HCT116 (cell line): ENCODE measurements around the gene STAT2. TPM values are rescaled to one million over a fixed set of nuclear protein-coding genes. Genes with fewer than 3 reads are reported as not detected.

Experiments
- ELF1 ChIP-seq: IDR thresholded peaks from 2 replicates; pipeline ENCODE4 v1.6.1; 2012; ENCODE audit warnings: low read depth, borderline replicate concordance
- EZH2 ChIP-seq: fragments of 200-600 bp; sonication (generic); IDR thresholded peaks from 2 replicates; pipeline ENCODE4 v1.6.1; 2017; ENCODE audit warnings: antibody characterized with exemption, mixed run types
- EZH2phosphoT487 ChIP-seq: fragments of 200-600 bp; IDR thresholded peaks from 2 replicates; pipeline ENCODE4 v1.6.1; 2018; ENCODE audit warnings: antibody characterized with exemption, borderline replicate concordance
- FOSL1 ChIP-seq: IDR thresholded peaks from 2 replicates; pipeline ENCODE4 v1.6.1; 2012; ENCODE audit warnings: low read depth
- POLR2A ChIP-seq: IDR thresholded peaks from 2 replicates; pipeline ENCODE4 v1.7.0; 2011; ENCODE audit warnings: borderline replicate concordance; ENCODE audit not compliant: insufficient read depth, insufficient read length; ENCODE audit errors: extremely low read depth
- POLR2AphosphoS5 ChIP-seq: IDR thresholded peaks from 2 replicates; pipeline ENCODE4 v1.6.1; 2011; ENCODE audit warnings: mild to moderate bottlenecking, low read depth, low read length, moderate library complexity
- REST ChIP-seq: IDR thresholded peaks from 2 replicates; pipeline ENCODE4 v1.6.1; 2012; ENCODE audit warnings: low read depth
- SP1 ChIP-seq: IDR thresholded peaks from 2 replicates; pipeline ENCODE4 v1.6.1; 2012; ENCODE audit warnings: low read depth
- ZFX ChIP-seq: fragments of 450-650 bp; IDR thresholded peaks from 2 replicates; pipeline ENCODE4 v1.6.1; 2017
- ZNF274 ChIP-seq: fragments of 200-500 bp; sonication (Bioruptor generic); IDR thresholded peaks from 2 replicates; pipeline ENCODE4 v1.6.1; 2014; ENCODE audit warnings: mild to moderate bottlenecking, low read depth, low read length, inconsistent platforms
- total RNA-seq: library from RNA; stranded (reverse); gene quantifications from one replicate; pipeline ENCODE4 v1.2.1, GENCODE V29; 2021; ENCODE audit not compliant: unreplicated experiment
- TF ChIP-seq, protein P1 (sequence below): IDR thresholded peaks from 2 replicates; pipeline ENCODE4 v1.6.1; 2012
- TF ChIP-seq, protein P2 (sequence below), 3 experiments: fragments of 200-600 bp in 1 of 3; sonication (generic) in 1 of 3; IDR thresholded peaks in 2 of 3; conservative IDR thresholded peaks in 1 of 3; 2 replicates each; pipeline ENCODE4 v1.5.1; 2012 to 2017; ENCODE audit warnings: low read depth in 2 of 3, low read length in 2 of 3, antibody characterized with exemption in 1 of 3, borderline replicate concordance in 1 of 3, control low read depth in 1 of 3, mild to moderate bottlenecking in 1 of 3, mixed read lengths in 1 of 3, mixed run types in 1 of 3, moderate library complexity in 1 of 3; ENCODE audit not compliant: insufficient read depth in 1 of 3

STAT2 gene
- total RNA-seq, 1 experiment from 2014 or later: 53.1 TPM

GRCh38 chr12:56315622-56316473 is 44.1 kb downstream of the STAT2 start, which contains the start of gene CNPY2 (continued):
- TF ChIP-seq ZFX (peak; percentile 56; the same call in 1 of the 2 replicates), EZH2phosphoT487 (no peak), FOSL1 (no peak), POLR2A (peak; percentile 45), SP1 (peak; percentile 33; the same call in 1 of the 2 replicates), ZNF274 (no peak), EZH2 (no peak), POLR2AphosphoS5 (peak; percentile 87), REST (no peak), ELF1 (no peak)
- TF ChIP-seq, protein P1, sequence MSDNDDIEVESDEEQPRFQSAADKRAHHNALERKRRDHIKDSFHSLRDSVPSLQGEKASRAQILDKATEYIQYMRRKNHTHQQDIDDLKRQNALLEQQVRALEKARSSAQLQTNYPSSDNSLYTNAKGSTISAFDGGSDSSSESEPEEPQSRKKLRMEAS: peak; percentile 89
- TF ChIP-seq, protein P2, sequence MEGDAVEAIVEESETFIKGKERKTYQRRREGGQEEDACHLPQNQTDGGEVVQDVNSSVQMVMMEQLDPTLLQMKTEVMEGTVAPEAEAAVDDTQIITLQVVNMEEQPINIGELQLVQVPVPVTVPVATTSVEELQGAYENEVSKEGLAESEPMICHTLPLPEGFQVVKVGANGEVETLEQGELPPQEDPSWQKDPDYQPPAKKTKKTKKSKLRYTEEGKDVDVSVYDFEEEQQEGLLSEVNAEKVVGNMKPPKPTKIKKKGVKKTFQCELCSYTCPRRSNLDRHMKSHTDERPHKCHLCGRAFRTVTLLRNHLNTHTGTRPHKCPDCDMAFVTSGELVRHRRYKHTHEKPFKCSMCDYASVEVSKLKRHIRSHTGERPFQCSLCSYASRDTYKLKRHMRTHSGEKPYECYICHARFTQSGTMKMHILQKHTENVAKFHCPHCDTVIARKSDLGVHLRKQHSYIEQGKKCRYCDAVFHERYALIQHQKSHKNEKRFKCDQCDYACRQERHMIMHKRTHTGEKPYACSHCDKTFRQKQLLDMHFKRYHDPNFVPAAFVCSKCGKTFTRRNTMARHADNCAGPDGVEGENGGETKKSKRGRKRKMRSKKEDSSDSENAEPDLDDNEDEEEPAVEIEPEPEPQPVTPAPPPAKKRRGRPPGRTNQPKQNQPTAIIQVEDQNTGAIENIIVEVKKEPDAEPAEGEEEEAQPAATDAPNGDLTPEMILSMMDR (IDR thresholded peaks at IDR 0.05 in 2 of 3, conservative IDR thresholded peaks at IDR 0.05 in 1 of 3; ENCODE audit: borderline replicate concordance in 1 of 3, insufficient read depth in 1 of 3, low read depth in 2 of 3, low read length in 2 of 3): 0 out of 6 replicates have a peak, but pooled peaks of 1 of the 3 experiments have one; percentile 8
